Hepatocyte (in vitro differentiated cells): ENCODE measurements around the gene NUP155.

ENCODE experiments used
- CTCF ChIP-seq: fragments of 200-600 bp; sonication (generic); IDR thresholded peaks from 2 replicates; pipeline ENCODE4 v1.5.1; 2016; ENCODE audit warnings: antibody characterized with exemption, mild to moderate bottlenecking; ENCODE audit not compliant: poor library complexity
- EZH2 ChIP-seq: fragments of 200-600 bp; sonication (generic); IDR thresholded peaks from 2 replicates; pipeline ENCODE4 v1.6.1; 2016; ENCODE audit warnings: antibody characterized with exemption, mild to moderate bottlenecking, borderline replicate concordance

DNA sequence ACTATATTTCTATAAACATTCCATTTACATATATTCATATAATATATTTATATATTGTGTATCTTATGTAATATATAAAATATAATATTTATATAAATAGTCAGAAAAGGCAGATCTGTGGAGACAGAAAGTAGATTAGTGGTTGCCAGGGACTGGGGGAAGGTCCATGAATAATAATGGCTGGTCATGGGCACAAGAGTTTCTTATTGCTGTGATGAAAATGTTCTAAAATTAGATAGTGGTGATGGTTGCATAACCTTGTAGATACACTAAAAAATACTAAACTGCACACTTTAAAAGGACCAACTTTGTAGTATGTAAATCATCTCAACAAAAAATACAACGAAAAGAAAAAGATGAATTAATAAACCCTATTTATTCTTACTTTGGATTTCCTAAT is 47.3 kb downstream of the NUP155 start:
- no peak for TF ChIP-seq CTCF
- no peak for TF ChIP-seq EZH2
